ENCODE measurements around the gene KDM4B. TPM values are rescaled to one million over a fixed set of nuclear protein-coding genes. Genes with fewer than 3 reads are reported as not detected.

KDM4B gene
- total RNA-seq, 1 experiment from 2014 or later: 35.9 TPM

GRCh38 chr19:5109560-5109959 is 140.6 kb downstream of the KDM4B start:
- Histone ChIP-seq H3K9ac (ENCODE audit: low read length) (no peak overlapping the region), H3K79me2 (ENCODE audit: insufficient read depth, low read length) (no peaks in the 10 kb centered on the region), H3K4me3 (replicated peaks in 1 of 2; ENCODE audit: low read depth in 1 of 2, low read length in 2 of 2) (no peak overlapping the region), H3K27me3 (ENCODE audit: insufficient read depth, low read length) (no peaks in the 10 kb centered on the region), H2AFZ (ENCODE audit: low read depth, low read length, poor library complexity, severe bottlenecking) (no peak overlapping the region), H3K4me1 (ENCODE audit: control insufficient read depth in 1 of 2, insufficient read depth in 2 of 2, low read length in 2 of 2) (no peaks in the 10 kb centered on the region), H3K4me2 (ENCODE audit: low read length) (no peak overlapping the region), H3K9me3 (ENCODE audit: control insufficient read depth in 1 of 2, insufficient read depth in 1 of 2, low read depth in 1 of 2, low read length in 2 of 2) (no peaks in the 10 kb centered on the region), H4K20me1 (ENCODE audit: insufficient read depth) (no peaks in the 10 kb centered on the region), H3K27ac (ENCODE audit: low read depth, low read length) (no peak overlapping the region), H3K9me2 (ENCODE audit: insufficient read depth) (no peaks in the 10 kb centered on the region), H3K36me3 (ENCODE audit: control insufficient read depth in 1 of 2, insufficient read depth in 2 of 2, low read length in 2 of 2) (no peaks in the 10 kb centered on the region; a peak in 2 of 4 replicates)
- ChIA-PET POLR2A (no interaction called here), CTCF (no interaction called here), RAD21 (ENCODE audit: low non-redundant PET in 1 of 2, low total read pairs in 2 of 2, uncharacterized antibody in 2 of 2, unreplicated experiment in 2 of 2) (no interaction called here)
- intact Hi-C loops (cut with micrococcal nuclease): no loop called here
- DNase-seq (ENCODE audit: low read depth, low spot score) (no peak), ATAC-seq (peak; percentile 47; the same call in 1 of the 2 replicates)
- BruUV-seq (replicated peaks): no TSS peak
- TF ChIP-seq, protein P1, sequence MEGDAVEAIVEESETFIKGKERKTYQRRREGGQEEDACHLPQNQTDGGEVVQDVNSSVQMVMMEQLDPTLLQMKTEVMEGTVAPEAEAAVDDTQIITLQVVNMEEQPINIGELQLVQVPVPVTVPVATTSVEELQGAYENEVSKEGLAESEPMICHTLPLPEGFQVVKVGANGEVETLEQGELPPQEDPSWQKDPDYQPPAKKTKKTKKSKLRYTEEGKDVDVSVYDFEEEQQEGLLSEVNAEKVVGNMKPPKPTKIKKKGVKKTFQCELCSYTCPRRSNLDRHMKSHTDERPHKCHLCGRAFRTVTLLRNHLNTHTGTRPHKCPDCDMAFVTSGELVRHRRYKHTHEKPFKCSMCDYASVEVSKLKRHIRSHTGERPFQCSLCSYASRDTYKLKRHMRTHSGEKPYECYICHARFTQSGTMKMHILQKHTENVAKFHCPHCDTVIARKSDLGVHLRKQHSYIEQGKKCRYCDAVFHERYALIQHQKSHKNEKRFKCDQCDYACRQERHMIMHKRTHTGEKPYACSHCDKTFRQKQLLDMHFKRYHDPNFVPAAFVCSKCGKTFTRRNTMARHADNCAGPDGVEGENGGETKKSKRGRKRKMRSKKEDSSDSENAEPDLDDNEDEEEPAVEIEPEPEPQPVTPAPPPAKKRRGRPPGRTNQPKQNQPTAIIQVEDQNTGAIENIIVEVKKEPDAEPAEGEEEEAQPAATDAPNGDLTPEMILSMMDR (IDR thresholded peaks at IDR 0.05 in 2 of 3, conservative IDR thresholded peaks at IDR 0.05 in 1 of 3; ENCODE audit: borderline replicate concordance in 1 of 3, insufficient read depth in 1 of 3, low read depth in 2 of 3, low read length in 2 of 3): 0 out of 6 replicates have a peak, but pooled peaks of 1 of the 3 experiments have one; percentile 11
- TF ChIP-seq POLR2A (IDR thresholded peaks at IDR 0.05; ENCODE audit: borderline replicate concordance, extremely low read depth, insufficient read depth, insufficient read length): no peak

DNA sequence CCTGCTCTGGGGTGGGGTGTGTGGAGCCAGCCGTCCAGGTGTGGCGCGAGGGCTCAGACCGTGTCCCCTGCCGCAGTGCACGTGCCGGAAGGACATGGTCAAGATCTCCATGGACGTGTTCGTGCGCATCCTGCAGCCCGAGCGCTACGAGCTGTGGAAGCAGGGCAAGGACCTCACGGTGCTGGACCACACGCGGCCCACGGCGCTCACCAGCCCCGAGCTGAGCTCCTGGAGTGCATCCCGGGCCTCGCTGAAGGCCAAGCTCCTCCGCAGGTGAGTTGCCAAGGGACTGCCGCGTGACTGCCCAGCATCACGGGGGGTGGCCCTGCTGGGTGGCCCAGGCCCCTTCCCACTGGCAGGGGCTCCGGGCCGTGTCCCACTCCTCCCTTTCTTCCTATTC is 141.6 kb downstream of the KDM4B start:
- ChIA-PET CTCF (no interaction called here), POLR2A (no interaction called here), RAD21 (ENCODE audit: low non-redundant PET in 1 of 2, low total read pairs in 2 of 2, uncharacterized antibody in 2 of 2, unreplicated experiment in 2 of 2) (no interaction called here)
- Histone ChIP-seq H3K9me3 (ENCODE audit: control insufficient read depth in 1 of 2, insufficient read depth in 1 of 2, low read depth in 1 of 2, low read length in 2 of 2) (no peaks in the 10 kb centered on the region), H2AFZ (ENCODE audit: low read depth, low read length, poor library complexity, severe bottlenecking) (no peak overlapping the region), H3K27ac (ENCODE audit: low read depth, low read length) (no peak overlapping the region), H3K27me3 (ENCODE audit: insufficient read depth, low read length) (no peaks in the 10 kb centered on the region), H4K20me1 (ENCODE audit: insufficient read depth) (no peaks in the 10 kb centered on the region), H3K79me2 (ENCODE audit: insufficient read depth, low read length) (no peaks in the 10 kb centered on the region), H3K36me3 (ENCODE audit: control insufficient read depth in 1 of 2, insufficient read depth in 2 of 2, low read length in 2 of 2) (no peaks in the 10 kb centered on the region; a peak in 3 of 4 replicates), H3K4me3 (replicated peaks in 1 of 2; ENCODE audit: low read depth in 1 of 2, low read length in 2 of 2) (no peak overlapping the region), H3K4me2 (ENCODE audit: low read length) (no peak overlapping the region), H3K9me2 (ENCODE audit: insufficient read depth) (no peaks in the 10 kb centered on the region), H3K9ac (ENCODE audit: low read length) (no peak overlapping the region), H3K4me1 (ENCODE audit: control insufficient read depth in 1 of 2, insufficient read depth in 2 of 2, low read length in 2 of 2) (no peaks in the 10 kb centered on the region)
- intact Hi-C loops (cut with micrococcal nuclease): no loop called here
- no TSS peak for BruUV-seq (replicated peaks)
- TF ChIP-seq SIN3A (IDR thresholded peaks at IDR 0.05; ENCODE audit: low read depth): no peak
- TF ChIP-seq EGR1 (IDR thresholded peaks at IDR 0.05; ENCODE audit: low read depth): no peak
- no peak for TF ChIP-seq TCF7L2 (IDR thresholded peaks at IDR 0.05; ENCODE audit: borderline replicate concordance, extremely low read depth, insufficient read depth, insufficient read length)
- TF ChIP-seq CEBPB (IDR thresholded peaks at IDR 0.05; ENCODE audit: low read depth): no peak
- TF ChIP-seq SP1 (IDR thresholded peaks at IDR 0.05; ENCODE audit: low read depth): no peak
- no peak for TF ChIP-seq ATF3 (IDR thresholded peaks at IDR 0.05)
- no peak for TF ChIP-seq CBX3 (IDR thresholded peaks at IDR 0.05; ENCODE audit: low read depth)
- TF ChIP-seq ELF1 (IDR thresholded peaks at IDR 0.05; ENCODE audit: borderline replicate concordance, low read depth): no peak
- ATAC-seq (no peak), DNase-seq (ENCODE audit: low read depth, low spot score) (no peak)

Data from HCT116 (cell line).